Stimulated activated effector memory CD8-positive, alpha-beta T cell treated with anti-CD3 and anti-CD28 coated beads, Interleukin-12 subunit alpha, Interleukin-12 subunit beta, amount 100 ng/mL, for 72 hours (primary cell): ENCODE data around the gene PRND.

Experiments used
- ATAC-seq: fragments of 150-1000 bp; cut with Tn5 transposase; 2 replicates; pipeline ENCODE4 v1.10.0; 2021
- DNase-seq, 2 donors: peaks; one replicate each; pipeline ENCODE4 v3.0.0; 2021 to 2022; ENCODE audit warnings: low spot score in 2 of 2
- H3K27ac Mint-ChIP-seq: one replicate; pipeline ENCODE4 v1.8.0; 2022; ENCODE audit warnings: mild to moderate bottlenecking, mixed read lengths
- H3K36me3 Mint-ChIP-seq: one replicate; pipeline ENCODE4 v1.8.0; 2022; ENCODE audit warnings: mild to moderate bottlenecking, mixed read lengths
- H3K4me1 Mint-ChIP-seq: one replicate; pipeline ENCODE4 v1.8.0; 2022; ENCODE audit warnings: mixed read lengths
- H3K4me3 Mint-ChIP-seq: one replicate; pipeline ENCODE4 v1.8.0; 2022; ENCODE audit warnings: mild to moderate bottlenecking, mixed read lengths
- H3K9me3 Mint-ChIP-seq: one replicate; pipeline ENCODE4 v1.8.0; 2022; ENCODE audit warnings: mixed read lengths

The PRND gene

GRCh38 chr20:4721719-4722118 lies at the start of gene PRND:
Gene PRND (plus strand): TSS chr20:4721909. CDS start chr20:4724552, 2,643 bp downstream.
- Mint-ChIP-seq H3K4me3 (no peak within 1 kb of the TSS), H3K4me1 (peaks cover 16% of the 10 kb centered on the region), H3K9me3 (no peaks in the 10 kb centered on the region), H3K27ac (no peak within 1 kb of the TSS), H3K36me3 (no peaks in the 10 kb centered on the region)
- no peak for ATAC-seq
- DNase-seq, result no peak

- Mint-ChIP-seq H3K9me3 (no peaks in the 10 kb centered on the region), H3K36me3 (no peaks in the 10 kb centered on the region), H3K4me3 (no peak overlapping the region), H3K4me1 (peaks cover 16% of the 10 kb centered on the region), H3K27ac (peak overlapping the region; percentile 33)
- ATAC-seq (no peak), DNase-seq (no peak)
These were observed 48.8 kb upstream of the PRND start for GRCh38 chr20:4672948-4673347.

- no peaks in the 10 kb centered on the region for H3K36me3 Mint-ChIP-seq
- no peak for ATAC-seq
- peaks cover 21% of the 10 kb centered on the region for H3K4me1 Mint-ChIP-seq
- H3K27ac Mint-ChIP-seq, result peak overlapping the region; percentile 33
- no peaks in the 10 kb centered on the region for H3K9me3 Mint-ChIP-seq
- no peak overlapping the region for H3K4me3 Mint-ChIP-seq
- DNase-seq, result no peak
These were observed 48.2 kb upstream of the PRND start for GRCh38 chr20:4673371-4674001.

- no peak for ATAC-seq
- Mint-ChIP-seq H3K36me3 (no peaks in the 10 kb centered on the region), H3K4me3 (no peak overlapping the region), H3K9me3 (no peaks in the 10 kb centered on the region), H3K4me1 (peaks cover 23% of the 10 kb centered on the region), H3K27ac (no peak overlapping the region)
- DNase-seq, result no peak
These were observed 47.0 kb upstream of the PRND start for GRCh38 chr20:4674672-4675071.

- ATAC-seq, result peak; percentile 82
- no peaks in the 10 kb centered on the region for H3K36me3 Mint-ChIP-seq
These were observed 43.9 kb upstream of the PRND start for GRCh38 chr20:4677846-4678245.

GRCh38 chr20:4681401-4681800 lies 40.3 kb upstream of the PRND start:
- Mint-ChIP-seq H3K36me3 (peaks cover 14% of the 10 kb centered on the region), H3K27ac (peak overlapping the region; percentile 61), H3K4me3 (no peak overlapping the region), H3K4me1 (peaks cover 69% of the 10 kb centered on the region), H3K9me3 (no peaks in the 10 kb centered on the region)
- no peak for DNase-seq
- ATAC-seq, result no peak

More at GRCh38 chr20:4677846-4678245, 43.9 kb upstream of the PRND start:
- Mint-ChIP-seq H3K27ac (peak overlapping the region; percentile 33), H3K4me3 (no peak overlapping the region), H3K9me3 (no peaks in the 10 kb centered on the region), H3K4me1 (peaks cover 35% of the 10 kb centered on the region)
- no peak for DNase-seq

- Mint-ChIP-seq H3K4me3 (no peak overlapping the region), H3K27ac (peak overlapping the region; percentile 99), H3K9me3 (no peaks in the 10 kb centered on the region), H3K4me1 (peaks cover 69% of the 10 kb centered on the region), H3K36me3 (peaks cover 15% of the 10 kb centered on the region)
- DNase-seq (no peak), ATAC-seq (no peak)
These were observed 39.7 kb upstream of the PRND start for GRCh38 chr20:4681991-4682401.

GRCh38 chr20:4682682-4683081 lies 39.0 kb upstream of the PRND start:
- H3K4me3 Mint-ChIP-seq, result no peak overlapping the region
- ATAC-seq (no peak), DNase-seq (no peak)
- no peaks in the 10 kb centered on the region for H3K9me3 Mint-ChIP-seq
- peaks cover 68% of the 10 kb centered on the region for H3K4me1 Mint-ChIP-seq
- peak overlapping the region; percentile 99 for H3K27ac Mint-ChIP-seq
- peaks cover 22% of the 10 kb centered on the region for H3K36me3 Mint-ChIP-seq

GRCh38 chr20:4683261-4683660 lies 38.4 kb upstream of the PRND start:
- DNase-seq, result no peak
- Mint-ChIP-seq H3K27ac (peak overlapping the region; percentile 99), H3K9me3 (no peaks in the 10 kb centered on the region), H3K4me3 (peak overlapping the region; percentile 82), H3K36me3 (peaks cover 27% of the 10 kb centered on the region), H3K4me1 (peaks cover 68% of the 10 kb centered on the region)
- ATAC-seq, result no peak

- Mint-ChIP-seq H3K36me3 (peaks cover 44% of the 10 kb centered on the region), H3K27ac (peak overlapping the region; percentile 99), H3K4me3 (peak overlapping the region; percentile 82), H3K4me1 (peaks cover 75% of the 10 kb centered on the region), H3K9me3 (no peaks in the 10 kb centered on the region)
- ATAC-seq (no peak), DNase-seq (no peak)
These were observed 36.8 kb upstream of the PRND start for GRCh38 chr20:4684837-4685413.

- no peak for ATAC-seq
- peak overlapping the region; percentile 99 for H3K27ac Mint-ChIP-seq
These were observed 35.8 kb upstream of the PRND start for GRCh38 chr20:4685923-4686221.

GRCh38 chr20:4688305-4688704 lies 33.4 kb upstream of the PRND start:
- H3K4me1 Mint-ChIP-seq, result peaks cover 83% of the 10 kb centered on the region
- ATAC-seq, result no peak
- peak overlapping the region; percentile 92 for H3K27ac Mint-ChIP-seq
- H3K9me3 Mint-ChIP-seq, result no peaks in the 10 kb centered on the region
- no peak for DNase-seq
- H3K4me3 Mint-ChIP-seq, result peak overlapping the region; percentile 82
- peaks cover 78% of the 10 kb centered on the region for H3K36me3 Mint-ChIP-seq

More at GRCh38 chr20:4685923-4686221, 35.8 kb upstream of the PRND start:
- DNase-seq, result no peak
- Mint-ChIP-seq H3K4me1 (peaks cover 78% of the 10 kb centered on the region), H3K4me3 (peak overlapping the region; percentile 82), H3K36me3 (peaks cover 54% of the 10 kb centered on the region), H3K9me3 (no peaks in the 10 kb centered on the region)

GRCh38 chr20:4689220-4689619 lies 32.5 kb upstream of the PRND start:
- DNase-seq, result no peak
- no peaks in the 10 kb centered on the region for H3K9me3 Mint-ChIP-seq
- peaks cover 80% of the 10 kb centered on the region for H3K36me3 Mint-ChIP-seq
- H3K4me1 Mint-ChIP-seq, result peaks cover 78% of the 10 kb centered on the region
- H3K27ac Mint-ChIP-seq, result peak overlapping the region; percentile 92
- peak overlapping the region; percentile 82 for H3K4me3 Mint-ChIP-seq
- ATAC-seq, result no peak

- H3K9me3 Mint-ChIP-seq, result no peaks in the 10 kb centered on the region
- no peak overlapping the region for H3K4me3 Mint-ChIP-seq
- peaks cover 98% of the 10 kb centered on the region for H3K36me3 Mint-ChIP-seq
- no peak for ATAC-seq
- no peak overlapping the region for H3K27ac Mint-ChIP-seq
- DNase-seq, result no peak
- peaks cover 78% of the 10 kb centered on the region for H3K4me1 Mint-ChIP-seq
These were observed 30.0 kb upstream of the PRND start for GRCh38 chr20:4691753-4692152.

GRCh38 chr20:4694076-4694475 lies 27.6 kb upstream of the PRND start:
- peak overlapping the region; percentile 57 for H3K27ac Mint-ChIP-seq
- H3K9me3 Mint-ChIP-seq, result no peaks in the 10 kb centered on the region
- ATAC-seq (no peak), DNase-seq (no peak)
- peaks cover 75% of the 10 kb centered on the region for H3K4me1 Mint-ChIP-seq
- peaks cover 100% of the 10 kb centered on the region for H3K36me3 Mint-ChIP-seq
- H3K4me3 Mint-ChIP-seq, result no peak overlapping the region

- peak overlapping the region; percentile 75 for H3K27ac Mint-ChIP-seq
- H3K9me3 Mint-ChIP-seq, result no peaks in the 10 kb centered on the region
- DNase-seq (no peak), ATAC-seq (no peak)
- peaks cover 97% of the 10 kb centered on the region for H3K36me3 Mint-ChIP-seq
- peak overlapping the region; percentile 10 for H3K4me3 Mint-ChIP-seq
- peaks cover 48% of the 10 kb centered on the region for H3K4me1 Mint-ChIP-seq
These were observed 24.4 kb upstream of the PRND start for GRCh38 chr20:4697189-4697830.
